Progenitor cell of endocrine pancreas (in vitro differentiated cells): ENCODE measurements around the gene RAP1GDS1. TPM values are rescaled to one million over a fixed set of nuclear protein-coding genes. Genes with fewer than 3 reads are reported as not detected.

Experiments
- DNase-seq: peaks from one replicate; pipeline ENCODE4 v3.0.0; 2021; ENCODE audit warnings: low spot score; ENCODE audit not compliant: unreplicated experiment
- H3K27ac Mint-ChIP-seq: 2 replicates; pipeline ENCODE4 v1.8.0; 2021; ENCODE audit warnings: mild to moderate bottlenecking, moderate library complexity, mixed read lengths
- H3K27me3 Mint-ChIP-seq: 2 replicates; pipeline ENCODE4 v1.8.0; 2021; ENCODE audit warnings: mixed read lengths
- H3K36me3 Mint-ChIP-seq: 2 replicates; pipeline ENCODE4 v1.8.0; 2022; ENCODE audit warnings: mixed read lengths; ENCODE audit not compliant: insufficient read depth
- H3K4me1 Mint-ChIP-seq: 2 replicates; pipeline ENCODE4 v1.8.0; 2021; ENCODE audit warnings: low read depth, mixed read lengths
- H3K4me3 Mint-ChIP-seq: 2 replicates; pipeline ENCODE4 v1.8.0; 2021; ENCODE audit warnings: low read depth, mild to moderate bottlenecking, moderate library complexity, mixed read lengths
- H3K9me3 Mint-ChIP-seq: 2 replicates; pipeline ENCODE4 v1.8.0; 2021; ENCODE audit warnings: low read depth, mixed read lengths
- total RNA-seq: library from RNA; stranded (reverse); gene quantifications from 2 replicates; pipeline ENCODE4 v1.2.1, GENCODE V29; 2021
- TF ChIP-seq, protein P1 (sequence below): fragments of 200-600 bp; sonication (generic); IDR thresholded peaks from one replicate; pipeline ENCODE4 v1.5.0; 2021; ENCODE audit warnings: antibody characterized with exemption, mild to moderate bottlenecking; ENCODE audit not compliant: unreplicated experiment

Gene RAP1GDS1
- total RNA-seq, 1 donor from 2014 or later = 24.4 TPM

DNA sequence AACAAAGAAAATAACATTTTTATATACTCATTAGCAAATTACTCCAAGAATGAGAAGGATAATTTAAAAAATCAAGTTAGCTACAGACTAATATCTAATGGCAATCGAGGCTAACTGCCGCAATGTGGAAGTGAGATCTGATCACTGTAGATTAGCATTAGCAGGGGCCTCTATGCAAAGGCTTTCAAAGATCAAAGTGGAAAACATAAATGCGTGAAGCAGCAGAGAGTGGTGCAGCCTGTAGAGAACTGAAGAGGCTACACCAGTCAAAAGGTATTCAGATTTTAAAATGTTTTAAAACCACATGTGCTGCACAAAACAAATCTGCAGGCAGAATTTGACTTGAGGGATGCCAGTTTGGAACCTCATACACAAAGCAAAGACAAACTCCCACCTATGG lies 24.0 kb upstream of the RAP1GDS1 start:
- H3K4me1 Mint-ChIP-seq = no peaks in the 10 kb centered on the region
- no peaks in the 10 kb centered on the region for H3K9me3 Mint-ChIP-seq
- no peak overlapping the region for H3K27ac Mint-ChIP-seq
- TF ChIP-seq, protein P1, sequence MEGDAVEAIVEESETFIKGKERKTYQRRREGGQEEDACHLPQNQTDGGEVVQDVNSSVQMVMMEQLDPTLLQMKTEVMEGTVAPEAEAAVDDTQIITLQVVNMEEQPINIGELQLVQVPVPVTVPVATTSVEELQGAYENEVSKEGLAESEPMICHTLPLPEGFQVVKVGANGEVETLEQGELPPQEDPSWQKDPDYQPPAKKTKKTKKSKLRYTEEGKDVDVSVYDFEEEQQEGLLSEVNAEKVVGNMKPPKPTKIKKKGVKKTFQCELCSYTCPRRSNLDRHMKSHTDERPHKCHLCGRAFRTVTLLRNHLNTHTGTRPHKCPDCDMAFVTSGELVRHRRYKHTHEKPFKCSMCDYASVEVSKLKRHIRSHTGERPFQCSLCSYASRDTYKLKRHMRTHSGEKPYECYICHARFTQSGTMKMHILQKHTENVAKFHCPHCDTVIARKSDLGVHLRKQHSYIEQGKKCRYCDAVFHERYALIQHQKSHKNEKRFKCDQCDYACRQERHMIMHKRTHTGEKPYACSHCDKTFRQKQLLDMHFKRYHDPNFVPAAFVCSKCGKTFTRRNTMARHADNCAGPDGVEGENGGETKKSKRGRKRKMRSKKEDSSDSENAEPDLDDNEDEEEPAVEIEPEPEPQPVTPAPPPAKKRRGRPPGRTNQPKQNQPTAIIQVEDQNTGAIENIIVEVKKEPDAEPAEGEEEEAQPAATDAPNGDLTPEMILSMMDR = no peak
- no peak for DNase-seq
- peaks cover 3% of the 10 kb centered on the region for H3K27me3 Mint-ChIP-seq
- no peak overlapping the region for H3K4me3 Mint-ChIP-seq
- H3K36me3 Mint-ChIP-seq = no peaks in the 10 kb centered on the region

DNA sequence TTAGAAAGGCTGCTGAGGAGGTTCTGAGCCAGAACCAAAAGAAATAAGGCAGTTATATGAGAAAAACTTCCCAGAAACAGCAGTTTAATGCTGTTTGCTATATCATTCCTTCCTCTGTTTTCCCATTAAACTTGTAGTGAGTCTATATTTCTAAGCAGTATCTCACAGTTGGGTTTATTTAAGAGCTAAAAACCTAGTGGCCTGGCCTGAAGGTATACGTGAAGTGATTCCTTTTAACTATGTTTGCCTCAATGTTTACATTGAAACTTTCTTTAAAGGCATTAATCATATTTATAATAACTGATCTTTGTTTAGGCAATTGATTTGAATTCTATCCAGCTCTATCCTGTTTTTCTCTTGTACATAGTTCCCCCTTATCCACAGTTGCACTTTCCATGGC lies 19.1 kb upstream of the RAP1GDS1 start:
- Mint-ChIP-seq H3K4me3 (no peak overlapping the region), H3K4me1 (no peaks in the 10 kb centered on the region), H3K9me3 (no peaks in the 10 kb centered on the region), H3K36me3 (no peaks in the 10 kb centered on the region), H3K27me3 (peaks cover 3% of the 10 kb centered on the region), H3K27ac (no peak overlapping the region)
- DNase-seq = no peak
- TF ChIP-seq, protein P1 = no peak

DNA sequence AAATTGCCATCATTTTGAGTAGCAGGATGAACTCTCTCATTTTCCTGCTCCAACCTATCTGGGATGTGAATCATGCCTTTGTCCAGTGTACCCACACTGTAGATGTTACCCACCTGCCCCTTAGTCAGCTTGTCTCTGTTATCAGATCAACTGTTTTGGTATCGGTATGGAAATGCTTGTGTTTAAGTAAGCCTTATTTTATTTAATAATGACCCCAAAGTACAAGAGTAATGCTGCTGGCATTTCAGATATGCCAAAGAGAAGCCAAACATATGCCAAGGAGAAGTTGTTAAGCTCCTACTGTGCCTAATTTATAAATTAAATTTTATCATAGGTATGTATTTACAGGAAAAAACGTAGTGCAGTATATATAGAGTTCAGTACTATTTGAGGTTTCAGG lies 18.6 kb upstream of the RAP1GDS1 start:
- Mint-ChIP-seq H3K4me3 (no peak overlapping the region), H3K36me3 (no peaks in the 10 kb centered on the region), H3K27ac (no peak overlapping the region), H3K9me3 (no peaks in the 10 kb centered on the region), H3K4me1 (no peaks in the 10 kb centered on the region), H3K27me3 (peaks cover 3% of the 10 kb centered on the region)
- DNase-seq = no peak
- TF ChIP-seq, protein P1 = no peak

DNA sequence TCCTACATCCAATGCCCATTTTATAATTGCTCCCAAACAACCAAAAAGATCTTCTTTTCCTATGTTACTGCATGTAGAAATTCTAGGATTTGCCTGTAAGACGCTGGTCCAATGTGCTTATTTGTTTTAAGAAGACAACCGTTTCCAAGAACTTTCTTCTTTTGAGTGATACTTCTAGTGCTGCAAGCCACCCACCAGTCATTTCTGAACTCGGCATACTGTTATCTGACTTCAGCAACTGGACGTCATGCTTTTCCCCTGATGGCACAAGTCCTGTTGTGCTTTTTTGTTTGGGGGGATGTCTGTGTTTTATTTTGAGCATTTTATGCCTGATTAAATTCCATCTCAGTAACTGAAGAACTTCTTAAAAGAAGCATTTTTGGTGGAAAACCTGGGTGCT lies 16.0 kb upstream of the RAP1GDS1 start:
- H3K4me1 Mint-ChIP-seq = no peaks in the 10 kb centered on the region
- H3K36me3 Mint-ChIP-seq = no peaks in the 10 kb centered on the region
- no peak for DNase-seq
- H3K27me3 Mint-ChIP-seq = no peaks in the 10 kb centered on the region
- no peaks in the 10 kb centered on the region for H3K9me3 Mint-ChIP-seq
- H3K4me3 Mint-ChIP-seq = no peak overlapping the region
- H3K27ac Mint-ChIP-seq = no peak overlapping the region
- TF ChIP-seq, protein P1 = no peak

DNA sequence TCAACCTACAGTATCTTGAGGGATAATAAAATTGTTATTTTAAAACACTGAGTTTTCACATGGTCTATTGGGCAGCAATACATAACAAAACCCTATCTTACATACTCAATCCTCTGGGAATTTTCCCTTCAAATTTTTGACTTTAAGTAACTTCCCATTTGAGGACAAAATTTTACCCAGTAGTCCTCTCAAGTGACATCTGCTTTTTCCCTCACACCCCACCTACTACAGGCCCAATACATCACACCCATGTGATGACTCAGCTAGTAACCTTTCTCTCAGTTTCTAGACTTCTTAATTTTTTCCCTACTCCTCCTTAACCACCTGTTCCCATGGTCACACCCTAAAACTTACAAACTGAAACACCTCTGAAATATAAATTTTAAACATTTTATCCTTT lies 12.2 kb upstream of the RAP1GDS1 start:
- H3K27me3 Mint-ChIP-seq = no peaks in the 10 kb centered on the region
- peaks cover 3% of the 10 kb centered on the region for H3K4me1 Mint-ChIP-seq
- TF ChIP-seq, protein P1 = no peak
- H3K4me3 Mint-ChIP-seq = no peak overlapping the region
- DNase-seq = no peak
- peaks cover 7% of the 10 kb centered on the region for H3K9me3 Mint-ChIP-seq
- no peaks in the 10 kb centered on the region for H3K36me3 Mint-ChIP-seq
- H3K27ac Mint-ChIP-seq = no peak overlapping the region
